ENCODE measurements around the gene CHCHD6.

The CHCHD6 gene

GRCh38 chr3:126925411-126926171 lies 221.6 kb downstream of the CHCHD6 start:
- TF ChIP-seq ZFX (IDR thresholded peaks at IDR 0.05; ENCODE audit: borderline replicate concordance) (no peak), CTCF (IDR thresholded peaks at IDR 0.05) (no peak)
- no peak overlapping the region for H3K27ac ChIP-seq

DNA sequence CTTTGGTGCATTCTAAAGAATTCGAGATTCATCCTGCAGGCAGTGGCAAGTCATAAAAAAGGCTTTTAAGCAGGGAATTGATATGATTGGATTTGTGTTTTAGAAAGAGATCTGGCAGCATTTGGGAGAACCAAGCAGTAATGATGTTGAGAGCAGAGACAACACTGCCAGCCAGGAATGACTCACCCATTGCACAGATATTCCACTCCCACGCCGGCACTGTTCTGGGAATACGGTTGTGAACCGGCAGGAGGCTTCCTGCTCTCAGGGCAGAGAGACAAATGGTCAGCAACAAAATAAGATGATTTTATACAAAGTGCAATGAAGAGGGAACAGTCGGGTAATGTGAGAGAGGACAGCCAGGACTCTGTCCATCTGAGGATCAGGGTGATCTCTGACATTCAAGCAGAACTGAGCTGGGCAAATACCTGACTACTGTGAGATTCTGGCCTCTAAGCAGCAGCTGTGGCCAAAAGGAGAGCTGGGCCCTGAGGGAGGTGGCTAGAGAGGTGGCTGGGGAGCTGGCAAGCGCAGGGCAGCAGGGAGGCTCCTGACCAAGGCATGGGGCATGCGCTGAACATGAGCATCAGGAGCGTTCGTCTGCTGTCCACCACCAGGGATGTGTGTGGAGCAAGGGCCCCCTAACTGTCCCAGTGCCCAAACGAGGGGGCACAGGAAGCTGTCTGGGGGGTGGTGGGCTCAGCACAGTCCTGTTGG lies 222.8 kb downstream of the CHCHD6 start:
- no peak overlapping the region for H3K27ac ChIP-seq
- TF ChIP-seq CTCF (IDR thresholded peaks at IDR 0.05), result no peak
- no peak for TF ChIP-seq ZFX (IDR thresholded peaks at IDR 0.05; ENCODE audit: borderline replicate concordance)

DNA sequence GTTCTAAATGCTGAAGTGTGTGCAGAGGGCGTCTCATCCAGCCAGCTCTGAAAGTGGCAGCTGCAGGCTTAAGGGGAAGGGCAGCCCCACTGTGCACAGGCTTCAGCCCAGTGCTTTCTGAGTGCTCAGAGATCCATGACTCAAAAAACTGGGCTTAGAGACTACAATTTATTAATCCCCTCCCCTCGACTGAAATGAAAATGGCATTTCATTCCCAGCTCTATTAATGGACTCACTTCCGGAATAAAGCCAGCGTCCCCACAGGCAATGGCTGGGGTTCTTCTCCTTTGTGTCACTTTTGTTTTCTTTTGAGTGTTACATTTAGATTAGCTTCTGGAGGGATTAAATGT lies 223.3 kb downstream of the CHCHD6 start:
- TF ChIP-seq ZFX (IDR thresholded peaks at IDR 0.05; ENCODE audit: borderline replicate concordance) (no peak), CTCF (IDR thresholded peaks at IDR 0.05) (no peak)
- no peak overlapping the region for H3K27ac ChIP-seq

DNA sequence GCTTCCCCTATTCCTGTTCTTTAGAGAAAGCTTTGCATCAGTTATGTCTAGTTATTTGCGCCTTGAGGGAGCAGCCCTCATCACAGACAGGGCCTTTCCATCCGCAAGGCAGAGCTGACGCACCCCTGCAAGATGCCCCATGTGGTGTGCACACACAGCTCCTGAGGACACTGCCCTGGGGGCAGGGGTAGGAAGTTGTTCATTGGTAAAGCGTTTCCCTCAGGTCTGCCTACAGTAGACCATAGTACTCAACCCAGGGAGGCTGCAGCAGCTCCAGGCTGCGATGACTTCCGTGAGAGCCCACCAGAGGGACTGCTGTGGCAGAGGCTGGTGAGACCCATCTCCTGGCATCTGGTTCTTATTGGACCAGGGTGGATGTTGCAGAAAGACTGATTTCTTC lies 223.8 kb downstream of the CHCHD6 start:
- no peak overlapping the region for H3K27ac ChIP-seq
- no peak for TF ChIP-seq CTCF (IDR thresholded peaks at IDR 0.05)
- no peak for TF ChIP-seq ZFX (IDR thresholded peaks at IDR 0.05; ENCODE audit: borderline replicate concordance)

GRCh38 chr3:126928921-126929474 lies 225.0 kb downstream of the CHCHD6 start:
- H3K27ac ChIP-seq, result no peak overlapping the region
- TF ChIP-seq CTCF (IDR thresholded peaks at IDR 0.05), result no peak
- TF ChIP-seq ZFX (IDR thresholded peaks at IDR 0.05; ENCODE audit: borderline replicate concordance), result no peak

DNA sequence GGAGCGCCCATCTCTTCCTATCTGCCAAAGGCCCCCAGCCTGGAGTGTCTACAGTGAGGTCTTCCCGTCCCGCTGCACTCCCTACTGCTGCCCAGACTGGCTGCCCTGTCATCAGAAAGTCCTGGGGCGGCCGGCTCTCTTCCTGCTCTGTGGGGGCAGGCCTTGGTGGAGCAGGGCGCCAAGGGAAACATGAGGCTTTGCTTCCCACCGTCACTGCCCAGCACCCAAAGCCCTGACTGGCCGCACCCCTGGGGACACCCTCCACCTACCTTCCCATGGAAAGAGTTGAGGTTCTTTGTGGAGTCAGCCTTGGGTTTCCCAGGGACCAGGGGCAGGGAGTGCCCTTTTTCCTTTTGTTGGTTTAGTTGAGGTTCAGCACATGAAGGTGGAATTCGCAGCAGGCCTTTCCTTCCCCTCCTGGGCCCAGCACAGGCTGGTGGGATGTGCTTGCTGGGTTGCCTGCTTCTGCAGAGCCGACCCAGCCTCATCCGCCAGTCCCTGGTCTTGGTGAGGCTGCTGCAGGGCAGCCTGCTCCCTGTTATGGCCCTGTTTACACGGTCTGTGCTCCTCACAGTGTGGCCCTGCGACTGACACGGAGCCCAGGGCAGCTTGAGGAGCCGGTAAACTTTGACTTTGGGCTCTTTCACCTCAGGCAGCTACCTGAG lies 227.0 kb downstream of the CHCHD6 start:
- H3K27ac ChIP-seq, result no peak overlapping the region

More for the DNA sequence above, 227.0 kb downstream of the CHCHD6 start:
- TF ChIP-seq ZFX (IDR thresholded peaks at IDR 0.05; ENCODE audit: borderline replicate concordance), result no peak
- TF ChIP-seq CTCF (IDR thresholded peaks at IDR 0.05), result no peak
